Measurements from ENCODE around the gene EXD3.
A peak's percentile ranks its signal among the peaks of the same experiment; 100 is the strongest.

Gene EXD3

DNA sequence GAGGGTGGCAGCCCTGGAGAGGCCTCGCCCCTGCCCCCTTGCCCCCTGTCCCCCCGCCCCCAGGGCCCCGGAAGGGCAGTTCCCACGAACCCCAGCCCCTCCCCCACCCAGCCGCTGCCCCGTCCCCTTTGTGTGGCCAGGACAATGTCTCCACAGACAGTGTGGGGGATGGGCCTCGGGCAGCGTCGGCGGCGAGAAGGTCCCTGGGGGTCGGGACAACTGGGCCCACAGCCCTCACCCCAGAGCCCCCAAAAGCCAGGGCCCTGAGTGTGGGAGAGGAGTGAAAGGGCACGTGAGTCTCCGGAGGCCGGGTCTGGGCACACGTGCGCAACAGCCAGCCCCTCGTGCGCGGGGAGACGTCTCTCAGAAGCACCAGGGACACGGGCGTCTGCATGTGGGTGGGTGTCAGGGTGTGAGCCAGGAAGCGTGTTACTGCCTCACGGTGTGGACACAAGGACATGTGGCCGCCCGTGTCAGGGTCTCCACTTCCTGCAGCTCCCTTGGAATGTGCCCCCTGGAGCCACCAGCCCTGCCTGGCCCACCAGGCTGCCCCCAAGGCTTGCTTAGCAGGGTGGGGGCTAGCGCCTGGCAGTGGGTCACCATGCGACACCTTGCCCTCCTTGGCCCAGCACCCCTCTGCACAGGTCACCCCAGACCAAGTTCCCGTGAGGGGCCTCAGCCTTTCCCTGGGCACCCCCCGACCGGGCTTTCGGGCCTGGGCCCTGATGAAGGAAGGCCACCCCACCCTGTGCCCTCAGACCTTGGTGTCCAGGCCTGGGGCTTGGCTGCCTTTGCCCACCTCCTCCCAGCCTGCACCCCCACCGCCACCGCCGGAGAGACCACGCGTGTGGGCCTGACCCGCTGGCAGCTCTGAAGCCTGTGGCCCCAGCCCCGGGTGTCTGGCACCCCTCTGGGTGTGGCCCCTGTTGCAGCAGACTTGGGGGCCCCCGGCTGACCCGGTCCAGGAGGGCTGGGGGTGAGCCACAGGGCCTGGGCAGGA, 108.1 kb downstream of the EXD3 start:
- DNase-seq, result no peak

DNA sequence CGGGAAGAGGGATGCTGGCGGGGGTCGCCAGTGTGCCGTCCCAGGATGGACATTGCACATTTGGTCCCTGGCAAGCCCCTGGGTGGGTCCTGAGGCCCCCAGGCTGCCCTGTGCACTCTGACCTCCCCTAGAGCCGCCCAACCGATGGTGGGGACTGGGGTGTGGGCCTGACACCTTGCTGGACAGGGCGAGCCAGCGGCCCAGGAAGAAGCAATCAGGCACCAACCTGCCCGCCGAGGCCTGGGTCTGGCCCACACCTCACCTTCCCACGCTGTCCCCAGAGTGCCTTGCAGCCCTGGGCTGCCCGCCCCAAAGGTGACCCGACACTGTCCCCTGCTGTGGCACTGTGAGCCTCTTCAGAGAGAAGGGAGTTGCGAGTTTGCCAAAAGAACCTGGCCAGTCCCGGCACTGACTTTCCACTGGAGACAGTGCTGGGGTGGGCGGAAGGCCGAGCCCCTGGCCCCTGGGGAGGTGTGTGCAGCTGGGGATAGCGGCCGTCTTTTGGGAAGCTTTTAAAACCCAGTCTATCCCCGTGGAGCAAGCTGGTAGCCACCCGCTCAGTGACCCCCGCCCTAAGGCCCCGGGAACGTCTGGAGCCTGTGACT, 108.9 kb downstream of the EXD3 start:
- no peak for DNase-seq

- no peak for DNase-seq
Measured at GRCh38 chr9:137313326-137313936, 109.5 kb downstream of the EXD3 start.

GRCh38 chr9:137312852-137313325, 110.1 kb downstream of the EXD3 start:
- no peak for DNase-seq

DNA sequence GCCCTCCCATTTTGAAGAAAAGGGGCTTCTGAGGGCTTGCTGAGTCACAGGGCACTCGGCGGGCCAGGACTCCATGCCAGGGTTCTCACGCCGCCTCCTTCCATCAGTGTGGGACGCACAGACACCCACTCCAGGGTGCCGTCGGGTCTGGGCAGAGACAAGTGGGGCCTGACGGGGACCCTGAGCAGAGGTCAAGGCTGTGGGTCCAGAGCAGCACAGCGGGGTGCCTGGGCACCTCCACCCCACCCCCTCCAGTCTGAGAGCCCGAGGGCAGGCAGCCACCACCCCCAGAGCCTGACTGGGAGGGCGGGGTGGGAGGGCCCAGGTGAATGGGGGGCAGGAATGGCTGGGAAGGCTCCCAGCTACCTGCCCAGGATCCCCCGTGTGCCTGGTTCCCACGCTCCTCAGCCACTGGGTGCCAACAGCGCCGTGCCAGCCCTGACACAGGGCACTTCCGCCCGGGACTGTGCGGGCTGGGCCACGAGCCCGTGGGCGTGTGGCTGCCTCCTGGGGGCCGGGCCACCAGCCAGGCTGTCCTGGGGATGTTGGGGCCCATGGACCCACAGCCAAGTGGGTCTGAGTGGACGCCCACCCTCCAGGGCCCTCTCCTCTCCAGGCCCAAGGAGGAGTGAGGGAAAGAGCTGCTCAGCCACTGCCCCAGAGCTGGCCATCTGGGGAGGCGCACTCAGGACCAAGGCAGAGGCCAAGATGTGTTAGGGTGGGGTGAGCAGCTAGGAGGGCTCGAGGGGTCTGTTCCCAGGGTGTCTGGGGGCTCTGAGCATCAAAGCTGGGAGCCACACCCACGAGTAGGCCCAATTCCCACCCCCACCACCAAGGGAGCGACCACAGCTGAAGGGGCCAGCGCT, 110.7 kb downstream of the EXD3 start:
- DNase-seq, result no peak

DNA sequence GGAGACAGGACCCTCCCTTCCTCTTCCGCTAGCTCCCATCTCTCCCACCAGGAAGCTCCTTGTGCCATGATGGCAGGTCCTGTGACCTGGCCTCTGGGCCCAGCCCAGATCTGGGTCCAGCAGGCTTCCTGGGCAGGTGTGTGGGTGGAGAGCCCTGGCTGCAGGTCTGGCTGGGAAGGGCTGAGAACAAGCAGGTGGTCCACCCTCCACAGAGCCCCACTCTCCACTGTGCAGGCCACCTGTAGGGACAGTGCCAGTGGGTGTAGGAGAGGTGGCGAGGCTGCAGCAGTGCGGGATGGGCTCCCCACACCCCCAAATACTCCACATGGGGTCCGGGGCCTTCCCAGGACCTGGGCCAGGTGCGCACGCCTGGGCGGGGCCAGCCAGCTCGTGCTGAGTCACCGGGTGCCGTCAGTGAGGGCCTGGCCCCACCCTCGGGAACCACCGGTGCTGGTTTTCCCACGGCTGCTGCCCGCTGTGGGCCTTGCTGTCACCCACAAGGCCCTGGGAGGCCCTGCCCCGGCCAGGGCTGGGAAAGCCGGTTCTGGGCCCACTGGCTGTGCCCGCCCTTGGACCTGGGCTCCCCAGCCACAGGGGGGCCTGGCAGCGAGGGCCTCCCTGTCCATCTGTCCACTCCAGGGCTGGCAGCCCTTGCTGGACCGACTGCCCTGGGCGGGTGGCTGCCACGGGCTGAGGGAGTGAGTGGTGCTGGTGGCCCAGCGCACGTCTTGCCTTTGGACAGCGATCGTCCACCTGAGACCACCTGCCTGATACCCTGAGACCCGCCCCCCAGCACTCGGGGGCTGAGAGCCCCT, 111.6 kb downstream of the EXD3 start:
- DNase-seq, result no peak

DNA sequence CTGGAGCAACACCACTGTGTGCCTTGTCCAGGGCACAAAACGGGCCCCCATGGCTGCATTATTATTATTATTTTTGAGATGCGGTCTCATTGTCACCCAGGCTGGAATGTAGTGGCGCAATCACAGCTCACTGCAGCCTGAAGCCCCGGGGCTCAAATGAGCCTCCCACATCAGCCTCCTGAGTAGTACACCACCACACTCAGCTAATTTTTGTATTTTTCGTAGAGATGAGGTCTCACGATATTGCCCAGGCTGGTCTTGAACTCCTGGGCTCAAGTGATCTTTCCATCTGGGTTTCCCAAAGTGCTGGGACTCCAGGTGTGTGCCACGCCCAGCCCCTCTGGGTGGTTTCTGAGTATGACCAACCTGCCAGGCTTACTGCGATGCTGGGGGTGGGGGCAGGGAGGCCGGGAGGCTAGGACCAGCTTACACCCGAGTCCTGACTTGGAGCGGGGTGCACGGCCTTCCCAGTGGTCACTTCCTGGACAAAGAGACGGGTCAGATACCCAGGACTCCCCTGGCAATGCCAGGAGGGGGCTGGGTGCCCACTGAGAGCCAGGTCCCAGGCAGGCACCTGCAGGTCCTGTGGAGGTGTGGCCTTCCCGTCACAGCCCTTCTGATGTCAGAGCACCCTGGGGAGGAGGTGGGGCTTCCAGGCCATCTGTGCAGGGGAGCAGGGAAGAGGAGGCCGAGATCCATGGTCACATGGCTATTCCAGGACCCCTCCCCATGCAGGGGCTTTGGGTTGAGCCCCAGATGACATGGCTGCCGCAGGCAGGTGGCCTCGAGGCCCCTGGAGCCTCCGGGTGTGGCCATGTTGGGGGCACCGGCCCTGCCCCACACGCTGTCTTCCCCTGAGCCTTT, 112.5 kb downstream of the EXD3 start:
- no peak for DNase-seq

DNA sequence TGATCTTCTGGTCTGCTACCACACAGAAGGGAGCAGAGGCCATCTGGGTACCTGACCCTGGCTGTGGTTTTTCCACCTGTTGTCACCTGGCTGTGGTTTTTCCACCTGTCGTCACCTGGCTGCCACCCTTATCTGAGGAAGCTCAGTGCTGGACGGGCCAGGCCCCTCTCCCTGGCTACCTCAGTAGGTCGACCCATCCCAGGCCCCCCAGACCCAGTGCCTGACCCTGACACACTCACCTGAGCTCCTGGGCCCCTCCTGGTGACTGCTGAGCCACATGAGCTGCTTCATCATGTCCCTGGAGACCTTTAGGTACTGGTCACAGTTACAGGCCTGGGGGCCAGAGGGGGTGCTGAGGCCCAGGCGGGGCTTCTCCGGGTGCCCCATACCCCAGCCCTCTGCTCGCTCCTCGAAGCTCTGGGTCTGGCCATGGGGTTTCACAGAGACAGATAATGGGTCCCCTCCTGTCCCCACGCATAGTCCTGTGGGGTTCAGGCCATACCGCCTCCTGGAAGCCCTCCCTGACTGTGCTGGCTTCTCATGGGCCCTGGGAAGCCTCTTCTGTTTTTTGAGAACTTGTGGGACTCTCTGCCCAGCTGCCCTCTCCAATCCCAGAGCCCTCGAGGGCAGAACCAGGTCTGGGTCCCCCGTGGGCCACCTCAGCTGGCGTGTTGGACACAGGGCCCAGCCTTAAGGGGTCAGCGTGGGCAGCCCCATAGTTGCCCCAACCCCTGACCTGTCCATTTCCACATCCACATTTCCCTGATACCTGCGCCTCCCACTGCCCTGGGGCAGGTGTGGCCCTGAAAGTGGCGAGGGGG, 113.4 kb downstream of the EXD3 start:
- no peak for DNase-seq

DNA sequence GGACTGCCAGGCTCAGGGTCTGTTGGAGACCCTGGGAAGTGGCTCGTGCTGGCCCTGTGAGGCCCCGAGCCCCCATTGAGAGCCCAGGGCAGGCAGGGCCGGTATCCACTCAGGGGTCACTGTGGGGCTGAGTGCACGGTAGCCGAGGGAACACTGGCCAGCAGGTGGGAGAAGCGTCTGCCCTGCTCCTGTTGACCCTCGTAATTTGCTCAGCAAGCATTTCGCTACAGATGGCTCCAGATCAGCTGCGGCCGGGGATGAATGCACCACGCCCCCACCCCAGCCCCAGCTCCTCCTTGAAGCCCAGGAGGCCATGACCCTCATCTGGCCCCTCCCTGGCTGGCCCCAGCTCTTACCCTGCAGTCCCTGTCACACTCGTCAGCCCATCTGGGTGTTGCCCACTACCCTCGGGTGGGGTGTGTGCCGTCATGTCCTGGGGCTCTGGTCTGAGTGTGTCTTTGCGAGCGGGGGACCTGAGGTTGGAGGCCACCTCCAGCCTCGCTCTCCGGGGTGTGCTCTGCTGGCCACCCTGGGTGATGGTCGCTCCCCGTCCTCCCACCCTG, 114.8 kb downstream of the EXD3 start:
- no peak for DNase-seq

DNA sequence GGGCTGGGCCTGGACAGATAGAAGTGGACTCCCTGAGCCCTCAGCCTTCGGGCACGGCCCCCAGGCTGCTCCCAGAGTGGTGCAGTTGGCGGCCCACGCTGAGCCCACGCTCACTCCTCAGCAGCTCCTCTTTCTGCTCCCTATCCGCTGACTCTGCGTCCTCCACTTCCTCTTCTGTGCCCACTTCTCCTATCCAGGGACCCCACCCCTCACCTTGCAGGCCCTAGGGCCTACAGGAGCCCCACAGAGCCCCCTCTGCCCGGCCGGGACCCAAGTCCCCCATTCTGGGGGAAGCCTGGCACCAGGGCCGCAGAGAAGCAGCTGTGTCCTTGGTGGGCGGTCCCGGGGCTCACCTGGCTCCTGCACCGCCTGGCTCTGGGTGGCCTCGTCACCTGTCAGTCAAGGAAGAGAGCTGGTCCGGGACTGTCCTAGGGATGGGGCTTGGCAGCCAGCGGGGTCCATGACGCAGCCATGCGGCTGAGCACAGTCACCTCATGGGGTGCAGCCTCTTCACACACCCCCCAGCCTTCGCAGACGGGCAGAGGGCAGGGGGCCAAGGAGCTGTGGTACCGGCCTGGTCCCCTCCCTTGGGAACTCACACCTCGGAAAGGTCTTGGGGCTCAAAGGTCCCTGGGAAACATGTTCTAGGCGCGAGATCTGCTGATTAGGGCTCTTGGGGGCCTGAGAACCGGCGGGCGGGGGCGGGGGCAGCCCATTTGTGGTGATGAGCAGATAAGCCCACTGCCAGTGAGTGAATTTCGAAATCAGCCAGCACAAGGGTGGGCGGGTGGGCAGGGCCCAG, 115.5 kb downstream of the EXD3 start:
- no peak for DNase-seq

DNA sequence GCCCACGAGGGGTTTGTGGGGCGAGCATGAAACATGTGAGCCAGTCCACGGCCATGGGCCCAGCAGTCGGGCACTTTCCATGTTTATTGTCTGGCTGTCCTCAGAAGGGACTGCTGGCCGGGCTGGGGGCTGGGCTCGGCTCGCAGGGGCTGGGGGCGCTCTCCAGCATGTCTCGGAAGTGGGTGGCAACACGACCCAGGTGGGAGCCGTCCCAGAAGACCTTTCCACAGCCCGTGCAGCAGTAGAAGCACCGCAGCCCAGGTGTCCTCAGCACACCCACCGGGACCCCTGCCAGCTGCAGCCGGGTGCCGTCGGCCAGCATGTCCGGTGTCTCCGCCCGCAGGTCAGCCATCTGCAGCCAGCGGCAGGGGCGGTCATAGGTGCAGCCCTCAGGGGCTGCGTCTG, 116.1 kb downstream of the EXD3 start:
- no peak for DNase-seq

DNA sequence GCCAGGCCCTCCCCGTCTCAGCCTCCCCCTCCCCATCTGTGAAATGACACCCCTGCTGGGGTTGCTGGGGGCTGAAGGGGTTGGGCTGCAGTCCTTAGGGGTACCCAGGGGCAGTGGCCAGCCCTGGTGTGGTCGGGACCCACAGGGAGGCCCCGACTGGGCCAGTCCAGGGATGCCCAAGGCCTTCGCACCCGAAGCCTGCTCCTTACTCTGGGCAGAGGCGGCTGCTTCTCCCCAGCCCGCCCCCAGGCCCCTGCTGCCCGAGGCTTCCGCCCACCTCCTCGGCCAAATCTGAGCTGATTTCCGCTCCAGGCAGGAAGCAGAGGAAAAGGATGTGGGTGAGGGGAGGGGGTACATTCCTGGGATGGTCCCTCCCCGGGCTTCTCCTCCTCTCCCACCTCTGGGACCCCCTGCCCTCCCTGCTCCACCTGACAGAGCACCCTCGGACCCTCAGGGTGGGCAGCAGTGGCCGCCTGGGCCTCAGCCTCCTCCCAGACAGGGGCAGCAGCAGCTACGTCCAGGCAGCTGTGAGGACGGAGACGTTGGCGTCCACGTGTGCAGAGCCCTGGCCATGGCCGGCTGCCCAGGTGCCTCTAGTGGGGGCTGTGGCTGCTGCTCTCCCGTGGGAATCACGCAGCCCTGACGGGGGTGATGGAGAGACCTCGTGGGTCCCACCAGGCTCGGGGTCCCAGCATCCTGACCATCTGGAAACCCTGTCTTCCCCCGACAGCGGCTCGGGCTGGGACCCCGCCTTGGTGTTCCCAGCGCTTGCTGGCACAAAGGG, 116.7 kb downstream of the EXD3 start:
- no peak for DNase-seq

DNA sequence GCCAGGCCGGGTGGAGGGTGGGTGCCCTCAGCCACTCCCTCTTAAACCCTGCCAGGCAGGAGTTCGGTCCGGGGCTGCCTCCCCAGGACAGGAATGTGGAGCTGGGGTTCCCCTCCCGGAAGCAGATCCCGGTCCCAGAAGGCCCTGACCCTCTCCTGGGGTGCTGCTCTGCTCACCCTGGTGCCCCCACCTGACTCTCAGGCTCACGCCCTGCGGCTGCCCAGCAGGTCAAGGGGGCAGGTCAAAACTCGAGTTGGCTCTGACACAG, 117.2 kb downstream of the EXD3 start:
- no peak for DNase-seq

DNA sequence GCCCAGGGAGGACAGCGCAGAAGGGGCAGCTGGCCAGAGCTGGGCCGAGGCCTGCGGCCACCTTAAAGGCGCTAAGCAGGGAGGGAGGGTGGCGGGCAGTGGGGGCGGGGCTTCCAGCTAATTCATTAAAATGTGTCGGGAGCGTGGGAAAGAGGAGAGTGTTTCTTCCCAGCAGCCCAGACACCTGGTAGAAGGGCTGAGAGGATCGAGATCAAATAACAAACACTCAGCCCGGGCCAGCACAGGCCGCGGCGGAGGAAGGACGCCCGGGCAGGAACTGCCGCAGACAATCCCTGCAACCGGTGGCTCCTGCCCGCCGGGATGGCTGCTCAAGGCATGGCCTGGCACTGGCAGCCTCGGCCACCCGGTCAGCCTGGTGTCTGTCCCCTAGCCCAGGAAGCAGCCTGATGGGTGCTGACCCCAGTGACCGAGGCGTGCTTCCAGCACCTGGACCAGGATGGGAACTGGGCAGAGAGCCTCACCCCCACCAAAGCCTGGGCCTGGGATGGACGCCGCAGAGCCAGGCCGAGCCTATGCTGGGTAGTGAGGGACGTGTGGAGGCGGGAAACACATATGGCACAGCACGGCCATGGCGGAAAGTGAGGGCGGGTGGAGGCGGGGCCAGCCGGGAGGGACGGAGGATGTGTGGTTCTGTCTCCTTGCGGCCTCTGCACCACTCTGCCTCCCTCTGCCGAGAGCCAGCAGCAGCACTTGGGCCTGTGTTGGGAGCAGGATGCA, 117.7 kb downstream of the EXD3 start:
- peak; percentile 29 to 59 for DNase-seq

GRCh38 chr9:137304383-137305059, 118.4 kb downstream of the EXD3 start:
- DNase-seq, result no peak

DNA sequence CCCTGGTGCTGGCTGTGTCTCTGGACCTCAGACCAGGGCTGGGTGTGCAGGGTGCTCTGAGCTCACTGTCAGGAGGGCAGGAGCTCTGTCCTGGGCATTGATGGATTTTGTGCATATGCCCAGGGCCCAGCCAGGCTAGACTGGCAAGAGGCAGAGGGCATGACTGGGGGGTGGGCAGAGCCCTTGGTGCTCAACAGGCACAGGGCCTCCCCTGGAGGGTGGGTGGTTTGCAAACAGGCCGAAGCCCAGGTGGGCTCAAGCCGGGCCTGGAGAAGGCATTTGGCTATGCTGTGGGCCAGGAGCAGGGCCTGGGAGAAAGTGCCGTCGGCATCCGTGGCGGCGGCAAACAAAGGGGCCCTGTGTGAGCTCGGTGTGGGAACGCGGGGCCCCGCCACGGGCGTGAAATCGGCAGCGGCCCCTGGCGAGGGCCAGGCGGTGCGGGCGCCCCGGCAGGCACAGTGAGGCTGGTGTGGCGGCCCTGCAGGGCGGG, 119.0 kb downstream of the EXD3 start:
- no peak for DNase-seq
